ENCODE results near the gene GPBAR1.
A peak's percentile ranks its signal among the peaks of the same experiment; 100 is the strongest.

The GPBAR1 gene

DNA sequence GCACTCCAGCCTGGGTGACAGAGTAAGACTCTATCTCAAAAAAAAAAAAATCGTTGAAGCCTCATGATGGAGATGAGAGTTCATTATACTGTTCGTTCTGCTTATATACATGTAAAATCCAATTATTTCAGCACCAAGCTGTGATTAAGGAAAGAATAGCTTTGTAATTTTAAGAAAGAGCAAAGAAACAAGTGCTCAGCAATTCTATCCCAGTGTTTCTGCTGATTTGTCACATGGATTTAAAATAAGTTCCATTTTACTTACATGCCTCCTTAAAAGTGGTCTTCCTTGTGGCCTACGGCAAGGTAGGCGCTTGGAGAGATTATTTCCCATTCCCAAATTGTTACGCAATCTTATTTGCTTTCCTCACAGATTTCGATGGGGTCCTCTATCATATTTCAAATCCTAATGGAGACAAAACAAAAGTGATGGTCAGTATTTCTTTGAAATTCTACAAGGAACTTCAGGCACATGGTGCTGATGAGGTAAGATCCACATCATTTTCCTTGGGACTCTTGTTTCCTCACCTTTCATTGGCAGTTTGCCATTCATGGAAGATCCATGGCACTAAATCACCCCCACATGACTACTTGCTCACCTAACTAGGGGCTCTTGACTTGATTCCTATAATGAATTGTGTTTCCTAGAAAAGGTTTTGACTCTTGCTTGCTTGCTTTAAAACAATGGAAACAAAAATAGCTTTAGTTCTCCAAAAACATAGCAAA lies 32.3 kb upstream of the GPBAR1 start:
- DNase-seq (ENCODE audit: low read depth in 1 of 2, low spot score in 1 of 2), result no peak

DNA sequence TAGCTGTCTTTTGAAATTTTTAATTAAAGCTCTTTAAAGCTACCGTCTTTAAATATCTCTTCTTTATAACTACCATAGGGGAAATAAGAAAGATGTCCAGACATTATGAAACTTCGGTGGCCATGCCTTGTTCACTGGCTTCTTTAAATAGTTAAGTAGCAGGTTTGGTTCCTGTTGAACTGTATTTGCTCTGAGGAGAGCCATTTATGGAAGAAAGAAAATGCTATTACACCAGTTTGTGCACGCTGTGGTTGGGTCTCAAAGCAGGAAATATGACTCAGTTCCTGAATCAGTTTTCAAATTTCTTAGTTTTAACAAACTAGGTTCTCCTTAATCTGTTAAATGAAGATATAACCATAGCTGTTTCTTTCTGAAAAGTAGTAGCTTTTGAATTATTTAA lies 31.6 kb upstream of the GPBAR1 start:
- no peak for TF ChIP-seq JUND (IDR thresholded peaks at IDR 0.05; ENCODE audit: low read depth)
- in situ Hi-C loops (cut with HindIII; ENCODE audit: low pct_unique_long_range_greater_than_20kb, low sequenced_read_pairs), result no loop called here
- DNase-seq (ENCODE audit: low read depth in 1 of 2, low spot score in 1 of 2), result no peak

More for the DNA sequence above, 32.3 kb upstream of the GPBAR1 start:
- no peak for TF ChIP-seq JUND (IDR thresholded peaks at IDR 0.05; ENCODE audit: low read depth)
- in situ Hi-C loops (cut with HindIII; ENCODE audit: low pct_unique_long_range_greater_than_20kb, low sequenced_read_pairs), result no loop called here

DNA sequence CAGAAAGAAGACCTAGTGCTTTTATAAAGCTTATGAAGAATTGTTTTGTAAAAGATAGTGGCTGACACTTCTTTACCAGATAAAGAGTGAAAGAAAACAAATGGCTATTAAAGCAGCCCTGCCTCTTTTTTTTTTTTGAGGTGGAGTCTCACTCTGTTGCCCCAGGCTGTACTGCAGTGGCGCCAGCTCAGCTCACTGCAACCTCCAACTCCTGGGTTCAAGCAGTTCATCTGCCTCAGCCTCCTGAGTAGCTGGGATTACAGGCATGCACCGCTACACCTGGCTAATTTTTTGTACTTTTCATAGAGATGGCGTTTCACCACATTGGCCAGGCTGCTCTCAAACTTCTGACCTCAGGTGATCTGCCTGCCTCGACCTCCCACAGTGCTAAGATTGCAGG lies 31.0 kb upstream of the GPBAR1 start:
- TF ChIP-seq JUND (IDR thresholded peaks at IDR 0.05; ENCODE audit: low read depth), result no peak
- in situ Hi-C loops (cut with HindIII; ENCODE audit: low pct_unique_long_range_greater_than_20kb, low sequenced_read_pairs), result no loop called here
- no peak for DNase-seq (ENCODE audit: low read depth in 1 of 2, low spot score in 1 of 2)

DNA sequence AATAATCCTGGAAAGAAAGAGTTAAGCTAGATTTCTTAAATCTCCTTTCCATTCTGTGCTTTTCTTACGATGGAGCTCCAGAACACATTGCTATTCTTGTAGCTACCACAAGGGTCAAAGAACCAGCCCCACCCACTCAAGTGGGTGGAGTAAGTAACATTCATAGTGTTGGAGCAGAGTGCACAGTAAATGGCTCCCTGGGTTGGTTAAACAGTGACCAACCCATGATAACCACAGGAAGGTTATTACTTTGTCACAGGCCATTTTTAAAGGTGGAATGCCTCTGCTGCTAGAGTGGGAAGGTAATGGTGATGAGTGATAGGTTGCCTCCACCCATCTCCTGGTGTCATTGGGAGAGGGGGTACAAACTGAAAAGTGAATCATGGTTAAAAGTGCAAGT lies 29.9 kb upstream of the GPBAR1 start:
- in situ Hi-C loops (cut with HindIII; ENCODE audit: low pct_unique_long_range_greater_than_20kb, low sequenced_read_pairs), result no loop called here
- no peak for TF ChIP-seq JUND (IDR thresholded peaks at IDR 0.05; ENCODE audit: low read depth)
- DNase-seq (ENCODE audit: low read depth in 1 of 2, low spot score in 1 of 2), result no peak

DNA sequence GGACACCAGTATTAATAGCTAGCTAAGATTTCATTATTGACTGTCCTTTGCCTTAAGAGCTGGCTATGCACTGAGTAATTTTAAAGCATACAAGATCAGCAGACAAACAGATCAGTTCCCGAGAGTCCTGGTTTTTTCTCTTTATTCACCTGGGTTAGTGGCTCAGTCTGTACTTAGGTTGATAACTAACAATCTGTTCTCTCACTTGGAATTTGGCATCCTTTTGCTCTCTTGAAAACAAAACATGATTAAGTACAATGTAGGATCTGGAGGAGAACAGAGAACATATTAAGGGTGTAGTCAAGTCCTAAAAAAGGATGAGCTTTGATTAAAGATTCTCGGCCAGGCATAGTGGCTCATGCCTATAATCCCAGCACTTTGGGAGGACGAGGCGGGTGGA lies 27.3 kb upstream of the GPBAR1 start:
- TF ChIP-seq JUND (IDR thresholded peaks at IDR 0.05; ENCODE audit: low read depth), result no peak
- in situ Hi-C loops (cut with HindIII; ENCODE audit: low pct_unique_long_range_greater_than_20kb, low sequenced_read_pairs), result no loop called here
- DNase-seq (ENCODE audit: low read depth in 1 of 2, low spot score in 1 of 2), result no peak

DNA sequence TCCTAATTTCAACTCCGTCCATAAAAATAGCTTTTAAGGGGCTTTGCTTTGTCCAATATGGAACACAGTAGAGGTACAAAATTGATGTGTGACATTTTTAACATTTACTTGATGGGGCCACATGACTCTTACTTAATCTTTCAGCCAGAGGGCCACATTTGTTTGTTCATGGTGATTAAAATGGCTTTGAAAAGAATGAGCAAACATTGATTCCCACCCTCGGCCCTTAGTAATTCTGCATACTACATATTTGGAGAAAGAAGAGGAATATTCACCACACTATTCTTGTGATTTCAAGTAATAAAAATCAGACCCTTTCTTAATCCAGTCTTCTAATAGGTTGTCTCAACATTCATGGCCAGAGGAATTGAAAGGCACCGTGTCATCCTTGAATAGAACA lies 26.3 kb upstream of the GPBAR1 start:
- TF ChIP-seq JUND (IDR thresholded peaks at IDR 0.05; ENCODE audit: low read depth), result no peak
- in situ Hi-C loops (cut with HindIII; ENCODE audit: low pct_unique_long_range_greater_than_20kb, low sequenced_read_pairs), result no loop called here
- no peak for DNase-seq (ENCODE audit: low read depth in 1 of 2, low spot score in 1 of 2)

DNA sequence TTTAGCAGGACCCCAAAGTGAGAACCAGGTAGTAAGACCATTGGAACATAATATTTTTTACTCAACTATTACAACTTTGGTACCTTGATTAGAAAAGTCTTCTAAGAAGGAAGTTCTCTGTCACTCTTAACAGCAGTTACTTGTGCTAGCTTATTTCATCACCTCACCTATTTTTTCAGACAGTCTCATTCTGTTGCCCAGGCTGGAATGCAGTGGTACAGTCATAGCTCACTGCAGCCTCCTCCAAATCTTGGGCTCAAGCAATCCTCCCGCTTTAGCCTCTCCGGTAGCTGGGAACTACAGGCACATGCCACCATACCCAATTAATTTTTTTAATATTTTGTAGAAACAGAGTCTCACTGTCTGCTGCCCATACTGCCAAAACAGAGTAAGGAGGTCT lies 25.8 kb upstream of the GPBAR1 start:
- in situ Hi-C loops (cut with HindIII; ENCODE audit: low pct_unique_long_range_greater_than_20kb, low sequenced_read_pairs), result no loop called here
- DNase-seq (ENCODE audit: low read depth in 1 of 2, low spot score in 1 of 2), result no peak
- TF ChIP-seq JUND (IDR thresholded peaks at IDR 0.05; ENCODE audit: low read depth), result no peak

DNA sequence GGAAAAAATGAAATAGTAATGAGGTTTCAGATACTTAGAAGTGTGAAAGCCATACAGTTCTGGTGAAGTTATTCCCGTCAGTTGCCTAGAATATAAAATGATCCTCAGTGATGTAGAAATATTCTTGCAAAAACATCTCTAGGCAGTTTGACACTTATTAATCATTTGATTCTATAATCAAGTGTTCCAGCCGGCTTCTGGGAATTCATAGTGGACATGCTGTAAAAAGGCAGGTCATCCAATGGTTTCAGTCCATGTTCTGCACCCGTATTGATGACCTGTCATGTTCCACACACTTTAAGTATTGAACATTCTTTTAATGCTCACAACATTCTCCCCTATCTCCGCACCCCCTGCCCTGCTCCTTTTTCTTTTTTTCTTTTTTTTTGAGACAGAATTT lies 24.0 kb upstream of the GPBAR1 start:
- DNase-seq (ENCODE audit: low read depth in 1 of 2, low spot score in 1 of 2), result no peak
- TF ChIP-seq JUND (IDR thresholded peaks at IDR 0.05; ENCODE audit: low read depth), result no peak
- in situ Hi-C loops (cut with HindIII; ENCODE audit: low pct_unique_long_range_greater_than_20kb, low sequenced_read_pairs), result no loop called here

DNA sequence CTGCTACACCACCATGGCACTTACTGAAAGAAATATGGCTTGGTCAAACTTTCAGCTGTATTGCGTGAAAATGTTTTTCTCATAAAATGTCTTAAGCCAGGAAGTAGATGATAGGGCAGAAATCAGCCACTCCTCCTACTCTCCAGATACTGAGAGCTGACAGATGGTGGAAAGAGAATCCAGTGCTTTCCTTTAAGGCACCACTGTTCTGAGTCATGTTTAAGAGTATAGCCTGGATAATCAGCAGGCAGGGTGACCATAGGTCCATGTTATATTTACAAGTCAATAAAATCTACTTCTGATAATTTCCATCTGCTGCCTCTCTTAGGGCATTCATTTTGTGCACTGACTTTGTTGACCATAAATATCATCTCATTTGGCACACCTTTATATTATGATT lies 21.9 kb upstream of the GPBAR1 start:
- no peak for DNase-seq (ENCODE audit: low read depth in 1 of 2, low spot score in 1 of 2)
- TF ChIP-seq JUND (IDR thresholded peaks at IDR 0.05; ENCODE audit: low read depth), result no peak
- in situ Hi-C loops (cut with HindIII; ENCODE audit: low pct_unique_long_range_greater_than_20kb, low sequenced_read_pairs), result no loop called here

DNA sequence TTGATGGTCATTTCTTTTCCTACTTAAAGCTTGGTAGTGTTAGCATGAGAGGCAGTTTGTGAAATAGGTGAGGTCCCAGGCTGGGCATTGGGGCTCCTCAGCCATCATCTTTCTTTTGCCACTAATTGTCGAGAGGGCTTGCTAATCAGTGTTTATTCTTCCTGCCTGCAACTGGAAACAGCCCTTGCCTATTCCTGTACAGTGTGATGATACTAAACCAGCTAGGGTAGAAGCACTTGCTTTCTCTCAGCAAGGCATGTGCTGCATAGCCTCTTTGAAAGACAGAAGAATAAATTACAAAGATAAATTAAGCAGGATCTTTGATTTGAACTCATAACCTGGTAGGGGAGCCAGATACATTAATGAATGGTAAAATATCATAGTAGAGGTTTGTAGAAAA lies 16.6 kb upstream of the GPBAR1 start:
- no peak for TF ChIP-seq JUND (IDR thresholded peaks at IDR 0.05; ENCODE audit: low read depth)
- DNase-seq (ENCODE audit: low read depth in 1 of 2, low spot score in 1 of 2), result no peak
- in situ Hi-C loops (cut with HindIII; ENCODE audit: low pct_unique_long_range_greater_than_20kb, low sequenced_read_pairs), result no loop called here

DNA sequence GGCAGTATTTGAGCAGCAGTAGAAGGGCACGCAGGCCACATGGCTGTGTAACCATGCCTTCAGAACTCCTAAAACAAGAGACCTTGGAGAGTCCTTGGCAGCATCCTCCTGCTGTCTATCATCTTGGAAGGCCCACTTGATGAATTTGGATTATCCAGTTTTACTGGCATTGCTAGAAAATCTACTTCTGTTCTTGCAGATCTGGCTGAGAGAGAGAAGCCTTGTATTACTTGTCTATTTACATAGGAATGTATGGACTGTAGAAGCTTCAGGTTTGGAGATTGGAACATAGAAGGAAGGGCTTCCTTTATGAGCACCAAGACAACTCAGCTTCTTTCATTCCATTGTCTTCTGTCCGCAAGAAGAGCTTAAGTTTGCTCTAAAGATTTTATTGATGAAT lies 16.1 kb upstream of the GPBAR1 start:
- TF ChIP-seq JUND (IDR thresholded peaks at IDR 0.05; ENCODE audit: low read depth), result no peak
- DNase-seq (ENCODE audit: low read depth in 1 of 2, low spot score in 1 of 2), result peak in 1 of 2 experiments; percentile 18
- in situ Hi-C loops (cut with HindIII; ENCODE audit: low pct_unique_long_range_greater_than_20kb, low sequenced_read_pairs), result no loop called here

DNA sequence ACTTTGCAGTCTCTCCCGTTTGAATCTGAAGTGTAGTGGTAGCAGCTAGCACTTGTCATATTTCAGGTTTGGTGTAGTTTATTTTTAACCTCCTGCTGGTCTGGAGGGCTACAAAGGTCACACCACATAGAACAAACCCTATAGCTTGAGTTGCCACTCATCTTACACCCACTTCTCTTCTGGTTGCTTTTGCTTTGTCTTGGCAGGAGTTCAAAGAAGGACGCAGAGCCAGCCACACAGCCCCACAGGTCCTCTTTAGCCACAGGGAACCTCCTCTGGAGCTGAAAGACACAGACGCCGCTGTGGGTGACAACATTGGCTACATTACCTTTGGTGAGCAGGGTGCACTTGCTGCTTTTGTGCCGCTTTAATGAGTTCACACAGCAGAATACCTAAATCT lies 15.6 kb upstream of the GPBAR1 start:
- TF ChIP-seq JUND (IDR thresholded peaks at IDR 0.05; ENCODE audit: low read depth), result no peak
- DNase-seq (ENCODE audit: low read depth in 1 of 2, low spot score in 1 of 2), result no peak
- in situ Hi-C loops (cut with HindIII; ENCODE audit: low pct_unique_long_range_greater_than_20kb, low sequenced_read_pairs), result no loop called here

DNA sequence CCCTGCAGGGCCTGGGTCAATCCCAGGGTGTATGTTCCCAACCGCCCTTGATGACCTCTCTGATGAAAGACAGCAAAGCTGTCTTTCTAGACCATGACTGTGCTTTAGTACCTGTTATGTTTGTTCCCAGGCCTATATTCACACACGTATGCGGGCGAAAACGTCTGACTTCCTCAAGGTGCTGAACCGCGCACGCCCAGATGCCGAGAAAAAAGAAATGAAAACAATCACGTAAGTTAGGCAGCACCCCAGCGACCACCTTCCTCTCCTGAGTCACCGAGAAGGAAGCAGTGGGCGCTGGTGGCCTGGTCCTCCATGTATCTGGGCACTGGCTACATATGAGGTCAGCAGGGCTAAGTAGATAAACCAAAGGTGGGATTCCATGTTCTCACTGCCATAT lies 11.1 kb upstream of the GPBAR1 start:
- in situ Hi-C loops (cut with HindIII; ENCODE audit: low pct_unique_long_range_greater_than_20kb, low sequenced_read_pairs), result no loop called here
- TF ChIP-seq JUND (IDR thresholded peaks at IDR 0.05; ENCODE audit: low read depth), result no peak
- DNase-seq (ENCODE audit: low read depth in 1 of 2, low spot score in 1 of 2), result no peak
